HUES64 (cell line): ENCODE measurements around the gene STUB1.
A peak's percentile ranks its signal among the peaks of the same experiment; 100 is the strongest.

Experiments
- H3K27ac ChIP-seq: 2 replicates; pipeline ENCODE4 v1.7.0; 2013; ENCODE audit warnings: low read depth, low read length, inconsistent platforms
- H3K27me3 ChIP-seq: 2 replicates; pipeline ENCODE4 v1.6.1; 2013; ENCODE audit warnings: mild to moderate bottlenecking, low read length; ENCODE audit not compliant: insufficient read depth
- H3K36me3 ChIP-seq: 2 replicates; pipeline ENCODE4 v1.6.1; 2013; ENCODE audit warnings: mild to moderate bottlenecking, low read length; ENCODE audit not compliant: insufficient read depth
- H3K4me1 ChIP-seq: 2 replicates; pipeline ENCODE4 v1.6.1; 2013; ENCODE audit warnings: mild to moderate bottlenecking, low read length, moderate library complexity; ENCODE audit not compliant: insufficient read depth
- H3K4me3 ChIP-seq: 2 replicates; pipeline ENCODE4 v1.5.1; 2013; ENCODE audit warnings: mild to moderate bottlenecking, low read length, moderate library complexity
- H3K9ac ChIP-seq: 2 replicates; pipeline ENCODE4 v1.6.1; 2013; ENCODE audit warnings: mild to moderate bottlenecking, low read depth, low read length
- H3K9me3 ChIP-seq: 2 replicates; pipeline ENCODE4 v1.6.1; 2013; ENCODE audit warnings: low read depth, low read length; ENCODE audit not compliant: insufficient read depth
- WGBS: fragments of 150-250, 120-280 bp; methylation state at CpG from one replicate; pipeline ENCODE4 v1.1.7; 2013; ENCODE audit warnings: missing lambda C conversion rate; 5-methylcytosine and 5-hydroxymethylcytosine counted together

STUB1 gene

DNA sequence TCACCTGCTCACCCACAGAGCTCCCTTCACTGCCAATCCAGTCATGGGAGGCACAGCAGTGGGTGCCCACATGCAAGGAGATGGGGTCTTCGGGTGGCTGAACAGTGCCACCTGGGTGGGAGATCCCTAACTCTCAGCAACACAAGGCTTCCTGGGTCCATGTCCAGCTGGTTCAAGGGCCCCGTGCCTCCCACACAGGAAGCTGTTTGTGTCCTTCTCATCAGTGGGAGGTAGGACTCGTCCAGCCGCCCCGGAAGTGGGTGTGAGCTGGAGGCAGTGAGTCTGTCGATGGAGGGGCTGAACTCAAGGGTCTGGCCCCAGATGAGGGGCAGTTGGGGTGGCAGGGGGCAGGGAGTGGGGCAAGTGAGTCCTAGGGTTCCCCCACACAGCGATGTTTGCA, 23.8 kb downstream of the STUB1 start:
- no peak overlapping the region for H3K27ac ChIP-seq
- no peak overlapping the region for H3K4me3 ChIP-seq
- H3K36me3 ChIP-seq, result no peaks in the 10 kb centered on the region
- H3K27me3 ChIP-seq, result peaks cover 98% of the 10 kb centered on the region
- H3K4me1 ChIP-seq, result no peaks in the 10 kb centered on the region
- WGBS, result 85% methylated on average over 7 of the region's 7 CpGs
- no peak overlapping the region for H3K9ac ChIP-seq
- H3K9me3 ChIP-seq, result no peaks in the 10 kb centered on the region

DNA sequence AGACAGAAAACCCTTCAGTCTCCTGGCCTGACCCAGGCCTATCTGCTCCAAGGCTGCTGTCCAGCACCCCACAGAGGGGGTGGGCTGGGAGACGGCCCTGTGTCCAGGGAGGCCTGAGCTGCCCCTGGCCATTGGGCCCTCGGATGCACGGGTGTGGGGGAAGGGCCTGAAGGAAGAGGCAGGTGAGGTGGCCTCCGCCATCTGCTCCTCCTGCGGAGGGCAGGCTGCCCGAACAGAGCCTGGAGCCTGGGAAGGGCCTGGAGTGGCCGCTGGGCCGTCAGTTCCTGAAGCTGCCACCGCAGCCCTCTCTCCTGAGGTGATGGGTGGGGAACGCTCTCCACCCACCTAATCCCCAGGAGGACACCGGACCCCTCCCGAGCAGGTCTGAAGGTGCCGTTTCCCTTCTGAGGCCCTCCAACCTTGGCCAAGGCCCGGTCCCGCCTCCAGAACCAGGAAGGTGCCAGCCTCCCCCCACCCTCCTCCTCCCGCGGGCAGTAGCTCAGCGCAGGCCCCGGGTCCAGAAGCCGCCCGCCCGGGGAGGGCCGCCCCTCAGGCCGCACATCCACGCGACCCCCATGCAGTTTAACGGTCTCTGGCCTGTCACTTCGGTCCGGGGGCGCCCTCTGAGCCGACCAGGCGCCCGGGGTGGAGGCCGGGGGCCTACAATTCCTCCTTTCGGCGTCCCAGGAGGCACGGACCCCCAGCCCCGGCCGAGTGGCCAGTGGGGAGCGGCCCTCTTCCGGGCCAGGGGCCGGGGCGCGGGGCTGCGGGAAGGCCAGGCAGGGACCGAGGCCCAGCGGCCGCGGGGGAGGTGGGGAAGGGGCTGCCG, 24.6 kb downstream of the STUB1 start:
- Histone ChIP-seq H3K4me1 (no peaks in the 10 kb centered on the region), H3K4me3 (peak overlapping the region; percentile 35), H3K36me3 (no peaks in the 10 kb centered on the region), H3K27me3 (peaks cover 98% of the 10 kb centered on the region), H3K9ac (no peak overlapping the region), H3K9me3 (no peaks in the 10 kb centered on the region), H3K27ac (no peak overlapping the region)
- WGBS, result 19% methylated on average over 49 of the region's 50 CpGs

DNA sequence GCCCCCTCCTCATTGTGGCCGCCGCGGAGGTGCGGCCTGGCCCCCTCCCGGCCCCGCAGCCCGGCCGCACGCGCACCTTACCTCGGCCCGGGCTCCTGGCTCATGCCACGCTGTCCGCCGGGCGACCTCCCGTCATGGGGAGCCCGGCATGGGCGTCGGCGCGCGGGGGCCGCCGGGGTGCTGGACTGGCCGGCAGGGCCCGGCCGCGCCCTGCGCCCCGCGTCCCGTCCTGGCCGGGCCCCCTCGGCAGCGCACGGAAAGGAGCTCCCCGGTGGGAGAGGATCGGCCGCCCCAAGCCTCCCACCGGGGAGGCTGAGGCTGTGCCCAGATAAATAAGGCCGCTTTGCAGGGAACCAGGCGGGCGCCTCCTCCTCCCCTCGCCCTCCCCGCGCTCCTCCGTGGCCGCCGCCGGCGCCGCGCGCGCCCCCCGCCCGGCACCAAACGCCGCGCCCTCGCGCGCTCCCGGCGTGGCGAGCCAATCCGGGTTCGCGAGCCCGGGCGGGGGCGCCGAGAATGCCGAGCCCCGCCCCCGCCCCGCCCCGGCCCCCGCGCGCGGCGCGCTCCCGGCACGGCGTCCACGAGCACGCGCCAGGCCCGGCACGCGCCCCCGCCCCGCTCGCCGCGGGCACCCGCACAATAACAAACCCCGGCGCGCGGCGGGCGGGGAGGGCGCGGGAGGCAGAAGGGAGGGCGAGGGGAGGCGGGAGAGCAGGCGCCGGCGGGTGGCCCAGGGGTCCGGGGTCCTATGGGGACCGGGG, 25.4 kb downstream of the STUB1 start, which contains the start of gene FBXL16:
FBXL16 (minus strand) TSS at position 371 of the 758 bp plus-strand sequence. CDS start 8,396 bp downstream, outside the sequence.
- no peaks in the 10 kb centered on the region for H3K9me3 ChIP-seq
- peak within 1 kb of the TSS; percentile 54 for H3K4me3 ChIP-seq
- H3K36me3 ChIP-seq, result no peaks in the 10 kb centered on the region
- WGBS, result 1% methylated on average over 115 of the region's 115 CpGs
- no peak within 1 kb of the TSS for H3K9ac ChIP-seq
- no peak within 1 kb of the TSS for H3K27ac ChIP-seq
- no peaks in the 10 kb centered on the region for H3K4me1 ChIP-seq
- H3K27me3 ChIP-seq, result peaks cover 97% of the 10 kb centered on the region

DNA sequence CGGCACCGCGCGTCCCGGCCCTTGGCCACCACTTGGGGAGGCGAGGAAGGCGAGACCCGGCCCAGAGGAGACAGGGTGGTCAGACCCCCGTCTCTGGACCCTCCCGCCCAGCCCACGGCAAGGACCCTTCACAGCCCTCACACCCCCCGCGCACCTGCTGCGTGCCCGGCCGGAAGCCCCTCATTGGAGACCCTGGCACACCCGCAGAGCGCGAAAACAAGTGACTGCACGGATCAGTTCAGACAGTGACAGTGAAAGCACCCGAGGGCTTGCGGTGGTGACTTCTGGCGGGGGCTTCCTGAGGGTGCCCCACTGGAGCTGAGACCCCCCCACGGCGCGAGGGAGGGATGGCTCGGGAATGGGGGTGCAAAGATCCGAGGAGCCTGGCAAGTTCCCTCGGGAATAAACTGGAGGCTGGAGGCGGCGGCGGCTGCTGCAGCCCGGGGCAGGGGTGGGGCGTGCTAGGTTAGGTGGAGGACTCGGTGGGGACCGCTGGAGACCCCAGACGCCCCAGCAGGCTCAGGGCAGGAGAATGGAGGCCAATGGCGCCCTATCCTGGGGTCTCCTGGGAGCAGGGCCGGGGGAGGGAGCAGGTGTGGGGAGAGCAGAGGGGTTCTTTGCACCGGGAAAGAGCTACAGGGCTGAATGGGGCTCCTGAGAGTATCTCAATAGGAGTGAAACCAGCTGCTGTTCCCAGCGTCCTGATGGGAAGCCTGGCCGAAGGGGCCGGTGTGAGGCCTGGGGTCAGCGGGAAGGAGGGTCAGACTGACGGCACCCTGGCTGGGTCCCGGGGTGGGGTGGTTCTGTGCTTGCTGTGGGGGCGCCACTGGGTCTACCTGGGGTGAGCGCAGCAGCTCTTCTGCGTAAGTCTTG, 26.2 kb downstream of the STUB1 start:
- peaks cover 97% of the 10 kb centered on the region for H3K27me3 ChIP-seq
- H3K9me3 ChIP-seq, result no peaks in the 10 kb centered on the region
- no peaks in the 10 kb centered on the region for H3K36me3 ChIP-seq
- H3K4me3 ChIP-seq, result peak overlapping the region; percentile 51
- no peak overlapping the region for H3K27ac ChIP-seq
- H3K4me1 ChIP-seq, result no peaks in the 10 kb centered on the region
- WGBS, result 6% methylated on average over 49 of the region's 49 CpGs
- no peak overlapping the region for H3K9ac ChIP-seq

DNA sequence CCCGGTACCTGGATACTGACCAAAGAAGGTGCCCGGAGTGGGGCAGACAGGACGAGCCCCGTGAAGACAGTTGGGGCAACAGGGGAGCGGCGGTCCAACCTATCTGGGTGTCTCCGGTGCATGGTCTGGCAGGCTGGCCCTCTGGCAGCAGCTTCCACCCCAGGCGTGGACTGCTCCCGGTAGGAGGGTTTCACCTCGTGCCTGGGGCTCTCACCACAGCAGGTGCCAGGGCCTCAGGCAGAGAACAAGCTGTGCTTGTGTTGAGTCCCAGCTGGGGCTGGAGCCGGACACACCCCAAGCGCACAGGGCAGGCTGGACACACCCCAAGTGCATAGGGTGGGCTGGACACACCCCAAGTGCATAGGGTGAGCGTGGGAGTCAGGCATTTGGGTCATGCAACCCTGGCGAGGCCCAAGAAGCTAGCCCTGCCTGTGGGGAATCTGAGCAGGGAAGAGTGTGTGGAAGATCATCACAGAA, 26.9 kb downstream of the STUB1 start:
- no peak overlapping the region; the same call in 1 of the 2 replicates for H3K4me3 ChIP-seq
- 44% methylated on average over 14 of the region's 14 CpGs for WGBS
- no peak overlapping the region for H3K27ac ChIP-seq
- H3K9ac ChIP-seq, result no peak overlapping the region
- peaks cover 92% of the 10 kb centered on the region for H3K27me3 ChIP-seq
- no peaks in the 10 kb centered on the region for H3K9me3 ChIP-seq
- no peaks in the 10 kb centered on the region for H3K4me1 ChIP-seq
- no peaks in the 10 kb centered on the region for H3K36me3 ChIP-seq

DNA sequence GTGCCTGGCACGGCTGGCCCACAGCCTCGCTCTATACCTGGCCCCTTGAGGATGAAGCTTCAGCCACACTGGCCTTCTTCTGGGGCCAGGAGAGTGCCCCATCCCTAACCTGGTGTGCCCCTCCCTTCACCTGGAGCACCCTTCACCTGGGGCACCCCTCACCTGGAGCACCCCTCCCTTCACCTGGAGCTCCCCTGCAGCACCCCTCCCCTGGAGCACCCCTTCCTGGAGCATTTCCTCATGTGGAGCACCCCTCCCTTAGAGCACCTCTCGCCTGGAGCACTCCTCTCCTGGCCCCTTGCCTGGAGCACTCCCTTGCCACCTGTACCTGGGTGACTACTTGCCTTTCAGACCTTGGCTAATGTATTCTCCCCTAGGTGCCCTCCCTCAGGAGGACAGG, 27.8 kb downstream of the STUB1 start:
- H3K4me3 ChIP-seq, result no peak overlapping the region
- H3K4me1 ChIP-seq, result no peaks in the 10 kb centered on the region
- H3K27ac ChIP-seq, result no peak overlapping the region
- no peaks in the 10 kb centered on the region for H3K36me3 ChIP-seq
- peaks cover 83% of the 10 kb centered on the region for H3K27me3 ChIP-seq
- no peak overlapping the region for H3K9ac ChIP-seq
- WGBS, result 65% methylated on average over 3 of the region's 3 CpGs
- H3K9me3 ChIP-seq, result no peaks in the 10 kb centered on the region

DNA sequence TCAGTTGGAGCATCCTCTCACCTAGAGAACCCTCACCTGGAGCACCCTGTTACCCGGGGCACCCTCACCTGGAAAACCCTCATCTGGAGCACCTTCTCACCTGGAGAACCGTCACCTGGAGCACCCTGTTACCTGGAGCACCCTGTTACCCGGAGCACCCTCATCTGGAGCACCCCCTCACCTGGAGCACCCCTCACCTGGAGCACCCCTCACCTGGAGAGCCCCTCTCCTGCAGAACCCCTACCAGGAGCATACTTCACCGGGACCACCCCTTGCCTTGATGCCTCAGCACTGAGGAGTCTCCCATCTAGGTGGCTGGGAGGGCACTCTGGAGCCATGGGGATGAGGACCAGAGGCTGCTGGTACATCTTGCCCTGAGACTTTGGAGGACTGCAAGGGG, 28.7 kb downstream of the STUB1 start:
- H3K9me3 ChIP-seq, result no peaks in the 10 kb centered on the region
- WGBS, result 82% methylated on average over 3 of the region's 4 CpGs
- no peak overlapping the region for H3K27ac ChIP-seq
- H3K36me3 ChIP-seq, result no peaks in the 10 kb centered on the region
- no peaks in the 10 kb centered on the region for H3K4me1 ChIP-seq
- H3K27me3 ChIP-seq, result peaks cover 79% of the 10 kb centered on the region
- no peak overlapping the region for H3K9ac ChIP-seq
- no peak overlapping the region for H3K4me3 ChIP-seq

DNA sequence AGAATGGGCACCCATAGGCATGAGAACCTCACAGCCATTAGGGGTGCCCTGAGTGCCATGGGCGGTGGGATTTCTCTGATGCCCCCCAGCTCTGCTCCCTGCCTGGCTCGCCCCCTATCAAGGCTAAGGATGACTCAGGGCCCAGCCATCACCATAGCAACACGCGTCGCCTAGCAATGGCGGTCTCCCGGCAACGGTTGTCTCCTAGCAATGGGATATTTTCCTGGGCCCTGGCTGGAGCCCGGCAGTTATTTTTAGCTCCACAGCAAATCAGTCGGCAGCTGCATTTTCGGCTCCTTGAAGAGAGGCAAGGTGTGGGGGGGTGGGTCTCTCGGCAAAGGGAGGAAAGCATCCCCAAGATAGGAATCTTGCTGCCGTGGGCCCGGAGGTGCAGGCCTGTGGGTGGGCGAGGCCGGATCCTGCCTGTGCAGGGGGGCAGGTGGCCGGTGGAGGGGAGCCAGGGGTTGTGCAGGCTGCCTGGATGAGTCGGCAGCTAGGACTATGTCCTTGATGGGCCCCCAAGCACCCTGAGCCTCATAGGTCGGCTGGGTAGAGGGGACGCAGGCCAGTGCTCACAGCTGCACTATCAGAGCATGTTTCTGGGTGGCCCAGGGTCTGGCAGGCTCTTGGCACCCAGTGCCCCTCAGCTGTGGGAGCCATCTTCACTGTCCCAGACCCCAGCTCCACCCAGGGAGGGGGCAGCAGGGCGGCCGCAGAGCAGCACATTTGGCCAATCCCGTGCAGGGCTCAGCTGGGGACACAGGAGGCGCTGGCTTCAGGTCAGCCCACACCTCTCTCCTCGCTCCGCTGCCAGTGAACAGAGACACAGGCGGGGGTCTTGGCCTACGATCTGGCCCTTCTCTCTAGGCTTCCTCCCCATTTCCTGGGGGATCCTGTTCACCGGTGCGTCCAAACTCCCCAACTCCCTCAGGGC, 29.6 kb downstream of the STUB1 start:
- Histone ChIP-seq H3K9ac (no peak overlapping the region), H3K9me3 (no peaks in the 10 kb centered on the region), H3K27me3 (peaks cover 78% of the 10 kb centered on the region), H3K4me1 (no peaks in the 10 kb centered on the region), H3K27ac (no peak overlapping the region), H3K36me3 (no peaks in the 10 kb centered on the region), H3K4me3 (no peak overlapping the region)
- 45% methylated on average over 30 of the region's 30 CpGs for WGBS

GRCh38 chr16:710500-711075, 30.4 kb downstream of the STUB1 start:
- H3K36me3 ChIP-seq, result no peaks in the 10 kb centered on the region
- WGBS, result 82% methylated on average over 21 of the region's 21 CpGs
- H3K27me3 ChIP-seq, result peaks cover 75% of the 10 kb centered on the region
- no peak overlapping the region for H3K4me3 ChIP-seq
- no peak overlapping the region for H3K9ac ChIP-seq
- H3K4me1 ChIP-seq, result no peaks in the 10 kb centered on the region
- no peaks in the 10 kb centered on the region for H3K9me3 ChIP-seq
- no peak overlapping the region for H3K27ac ChIP-seq

GRCh38 chr16:711084-711483, 30.9 kb downstream of the STUB1 start:
- peaks cover 77% of the 10 kb centered on the region for H3K27me3 ChIP-seq
- 82% methylated on average over 12 of the region's 12 CpGs for WGBS
- 0 out of 2 replicates have a peak, but pooled peaks cover 3% of the 10 kb centered on the region for H3K4me1 ChIP-seq
- H3K4me3 ChIP-seq, result no peak overlapping the region
- no peak overlapping the region for H3K27ac ChIP-seq
- no peak overlapping the region for H3K9ac ChIP-seq
- H3K9me3 ChIP-seq, result no peaks in the 10 kb centered on the region
- H3K36me3 ChIP-seq, result no peaks in the 10 kb centered on the region
